Gastroesophageal sphincter (tissue), 4 donors: ENCODE measurements around the gene MYRF. TPM values are rescaled to one million over a fixed set of nuclear protein-coding genes. Genes with fewer than 3 reads are reported as not detected.
A peak's percentile ranks its signal among the peaks of the same experiment; 100 is the strongest.

Source experiments
- ATAC-seq: fragments of 150-250 bp; one replicate; pipeline ENCODE4 v1.9.1; 2016; ENCODE audit warnings: mild to moderate bottlenecking, moderate library complexity
- H3K27ac ChIP-seq, 4 donors: fragments of 200-600 bp; sonication (generic) in 3 of 4; 1 replicate in 3 of 4; 2 replicates in 1 of 4; pipeline ENCODE4 v1.5.1; 2016 to 2019
- H3K27me3 ChIP-seq: fragments of 200-600 bp; sonication (generic); one replicate; pipeline ENCODE4 v1.5.1; 2019
- H3K36me3 ChIP-seq, 2 donors: fragments of 200-600 bp; sonication (generic); one replicate each; pipeline ENCODE4 v1.5.1; 2019; ENCODE audit warnings: control low read depth in 1 of 2
- H3K4me1 ChIP-seq, 3 donors: fragments of 200-600 bp; sonication (generic); 1 replicate in 2 of 3; 2 replicates in 1 of 3; pipeline ENCODE4 v1.5.1; 2016 to 2019; ENCODE audit warnings: control low read depth in 2 of 3
- H3K4me3 ChIP-seq, 2 donors: fragments of 200-600 bp; sonication (generic); one replicate each; pipeline ENCODE4 v1.5.1; 2019; ENCODE audit warnings: mild to moderate bottlenecking in 1 of 2, moderate library complexity in 1 of 2
- H3K9me3 ChIP-seq, 3 donors: fragments of 200-600 bp; sonication (generic); one replicate each; pipeline ENCODE4 v1.5.1; 2017 to 2019; ENCODE audit warnings: control low read depth in 2 of 3
- CTCF ChIP-seq, 4 experiments: fragments of 200-600 bp in 2 of 4; fragments of 450-650 bp in 2 of 4; sonication (generic) in 1 of 4; IDR thresholded peaks; one replicate each; pipeline ENCODE4 v1.5.1; 2017 to 2019; ENCODE audit warnings: antibody characterized with exemption in 4 of 4, mild to moderate bottlenecking in 2 of 4, moderate library complexity in 2 of 4
- EP300 ChIP-seq: sonication (generic); formaldehyde crosslinking; IDR thresholded peaks from one replicate; pipeline ENCODE4 v1.6.1; 2017; ENCODE audit warnings: antibody characterized with exemption, mild to moderate bottlenecking
- POLR2A ChIP-seq, 2 donors: fragments of 450-650 bp; IDR thresholded peaks; one replicate each; pipeline ENCODE4 v1.6.1; 2017; ENCODE audit warnings: antibody characterized with exemption in 2 of 2, mild to moderate bottlenecking in 2 of 2, moderate library complexity in 1 of 2
- POLR2AphosphoS5 ChIP-seq: sonication (generic); formaldehyde crosslinking; IDR thresholded peaks from one replicate; pipeline ENCODE4 v1.6.1; 2017; ENCODE audit warnings: antibody characterized with exemption
- WGBS, 2 donors: methylation state at CpG; one replicate each; pipeline ENCODE4 v1.1.5; 2018; ENCODE audit warnings: low coverage in 1 of 2; 5-methylcytosine and 5-hydroxymethylcytosine counted together
- total RNA-seq, 4 donors: library from RNA; depleted of rRNA; stranded (reverse); fragments of >200 nt; gene quantifications; one replicate each; pipeline ENCODE4 v1.1.0, GENCODE V29; 2016

Gene MYRF
- total RNA-seq, 4 donors from 2014 or later = 0.10 to 0.78 (median 0.19) TPM

GRCh38 chr11:61746442-61747191, 5.8 kb upstream of the MYRF start:
- Histone ChIP-seq H3K36me3 (peaks cover 0 to 31% of the 10 kb centered on the region in 2 donors), H3K27me3 (peaks cover 24% of the 10 kb centered on the region), H3K4me1 (peaks cover 0 to 9% (median 4%) of the 10 kb centered on the region in 3 donors), H3K27ac (no peak overlapping the region), H3K9me3 (no peaks in the 10 kb centered on the region), H3K4me3 (no peak overlapping the region)
- 73 to 79% methylated on average over 6 to 8 of the region's 19 CpGs for WGBS, 2 donors
- no peak for ATAC-seq
- TF ChIP-seq CTCF (IDR thresholded peaks at IDR 0.05) (no peak), EP300 (no peak), POLR2A (IDR thresholded peaks at IDR 0.05) (no peak), POLR2AphosphoS5 (no peak)

- no peak overlapping the region for H3K4me3 ChIP-seq
- TF ChIP-seq CTCF (IDR thresholded peaks at IDR 0.05) (peak in 3 of 4 experiments; percentile 75 to 90 (median 78)), POLR2A (IDR thresholded peaks at IDR 0.05) (no peak), POLR2AphosphoS5 (peak; percentile 9), EP300 (no peak)
- no peak overlapping the region for H3K27ac ChIP-seq
- H3K36me3 ChIP-seq = peaks cover 0 to 23% of the 10 kb centered on the region in 2 donors
- peak; percentile 80 for ATAC-seq
- H3K4me1 ChIP-seq = peaks cover 0 to 15% (median 7%) of the 10 kb centered on the region in 3 donors
- no peaks in the 10 kb centered on the region for H3K9me3 ChIP-seq
- WGBS, 2 donors = 51% methylated on average over 6 of the region's 19 CpGs; no CpG with 5 or more reads in 1 of the 2 donors
- H3K27me3 ChIP-seq = peaks cover 30% of the 10 kb centered on the region
Observed at GRCh38 chr11:61747192-61747966, 5.1 kb upstream of the MYRF start.

- peaks cover 0 to 18% of the 10 kb centered on the region in 2 donors for H3K36me3 ChIP-seq
- H3K4me3 ChIP-seq = no peak overlapping the region
- no peak for ATAC-seq
- H3K27me3 ChIP-seq = peaks cover 35% of the 10 kb centered on the region
- peaks cover 0 to 20% (median 10%) of the 10 kb centered on the region in 3 donors for H3K4me1 ChIP-seq
- no peaks in the 10 kb centered on the region for H3K9me3 ChIP-seq
- no CpG with 5 or more reads among the region's 3 CpGs for WGBS, 2 donors
- H3K27ac ChIP-seq = no peak overlapping the region
- no peak for TF ChIP-seq CTCF (IDR thresholded peaks at IDR 0.05)
- no peak for TF ChIP-seq POLR2AphosphoS5
- no peak for TF ChIP-seq POLR2A (IDR thresholded peaks at IDR 0.05)
- no peak for TF ChIP-seq EP300
Observed at GRCh38 chr11:61747967-61748285, 4.5 kb upstream of the MYRF start.

GRCh38 chr11:61749591-61750217, 2.7 kb upstream of the MYRF start:
- no peak overlapping the region for H3K27ac ChIP-seq
- H3K27me3 ChIP-seq = peaks cover 46% of the 10 kb centered on the region
- no peaks in the 10 kb centered on the region for H3K9me3 ChIP-seq
- 32 to 69% methylated on average over 6 to 8 of the region's 21 CpGs for WGBS, 2 donors
- H3K36me3 ChIP-seq = peaks cover 0 to 3% of the 10 kb centered on the region in 2 donors
- no peak for ATAC-seq
- no peak for TF ChIP-seq CTCF (IDR thresholded peaks at IDR 0.05)
- no peak for TF ChIP-seq POLR2A (IDR thresholded peaks at IDR 0.05)
- no peak for TF ChIP-seq POLR2AphosphoS5
- TF ChIP-seq EP300 = no peak
- no peak overlapping the region for H3K4me3 ChIP-seq
- H3K4me1 ChIP-seq = peaks cover 0 to 21% (median 11%) of the 10 kb centered on the region in 3 donors
